Measurements from ENCODE around the gene GRK4. TPM values are rescaled to one million over a fixed set of nuclear protein-coding genes. Genes with fewer than 3 reads are reported as not detected.

GRK4 gene
- total RNA-seq, 1 experiment from 2014 or later, result 4.2 TPM

GRCh38 chr4:3039706-3040366 lies 76.5 kb downstream of the GRK4 start:
- Histone ChIP-seq H3K36me3 (ENCODE audit: control insufficient read depth in 1 of 2, insufficient read depth in 2 of 2, low read length in 2 of 2) (no peaks in the 10 kb centered on the region), H3K4me1 (ENCODE audit: control insufficient read depth in 1 of 2, insufficient read depth in 2 of 2, low read length in 2 of 2) (peaks cover 0 to 10% of the 10 kb centered on the region in 2 experiments; a peak in 2 of 4 replicates), H2AFZ (ENCODE audit: low read depth, low read length, poor library complexity, severe bottlenecking) (no peak overlapping the region), H3K9ac (ENCODE audit: low read length) (no peak overlapping the region), H3K4me2 (ENCODE audit: low read length) (no peak overlapping the region), H3K9me2 (ENCODE audit: insufficient read depth) (no peaks in the 10 kb centered on the region), H3K27ac (ENCODE audit: low read depth, low read length) (no peak overlapping the region), H3K79me2 (ENCODE audit: insufficient read depth, low read length) (no peaks in the 10 kb centered on the region), H3K9me3 (ENCODE audit: control insufficient read depth in 1 of 2, insufficient read depth in 1 of 2, low read depth in 1 of 2, low read length in 2 of 2) (no peaks in the 10 kb centered on the region), H4K20me1 (ENCODE audit: insufficient read depth) (no peaks in the 10 kb centered on the region), H3K4me3 (replicated peaks in 1 of 2; ENCODE audit: low read depth in 1 of 2, low read length in 2 of 2) (no peak overlapping the region), H3K27me3 (ENCODE audit: insufficient read depth, low read length) (no peaks in the 10 kb centered on the region)
- RAD21 ChIA-PET (ENCODE audit: low non-redundant PET in 1 of 2, low total read pairs in 2 of 2, uncharacterized antibody in 2 of 2, unreplicated experiment in 2 of 2), result no interaction called here
- no peak for DNase-seq (ENCODE audit: low read depth, low spot score)
- TF ChIP-seq EGR1 (IDR thresholded peaks at IDR 0.05; ENCODE audit: low read depth), result no peak
- TF ChIP-seq CTCF (IDR thresholded peaks at IDR 0.05 in 2 of 3, conservative IDR thresholded peaks at IDR 0.05 in 1 of 3; ENCODE audit: borderline replicate concordance in 1 of 3, insufficient read depth in 1 of 3, low read depth in 2 of 3, low read length in 2 of 3), result no peak
- no peak for ATAC-seq
- POLR2A ChIA-PET, result interaction anchor here (0.6 kb wide), 1 partner anchor 42 kb away, joined by 3 read pairs; no protein-coding TSS in a partner anchor
- CTCF ChIA-PET, result no interaction called here
- no TSS peak for BruUV-seq (replicated peaks)
- intact Hi-C loops (cut with micrococcal nuclease), result no loop called here

GRCh38 chr4:3040452-3041191 lies 77.3 kb downstream of the GRK4 start:
- no TSS peak for BruUV-seq (replicated peaks)
- intact Hi-C loops (cut with micrococcal nuclease), result no loop called here
- no peaks in the 10 kb centered on the region for H4K20me1 ChIP-seq (ENCODE audit: insufficient read depth)
- ATAC-seq (no peak), DNase-seq (ENCODE audit: low read depth, low spot score) (no peak)
- ChIA-PET POLR2A (no interaction called here), RAD21 (ENCODE audit: low non-redundant PET in 1 of 2, low total read pairs in 2 of 2, uncharacterized antibody in 2 of 2, unreplicated experiment in 2 of 2) (no interaction called here), CTCF (no interaction called here)
- no peak overlapping the region for H3K27ac ChIP-seq (ENCODE audit: low read depth, low read length)
- no peaks in the 10 kb centered on the region for H3K9me2 ChIP-seq (ENCODE audit: insufficient read depth)
- no peak overlapping the region for H3K9ac ChIP-seq (ENCODE audit: low read length)
- no peak overlapping the region for H3K4me2 ChIP-seq (ENCODE audit: low read length)
- no peaks in the 10 kb centered on the region for H3K27me3 ChIP-seq (ENCODE audit: insufficient read depth, low read length)
- H3K36me3 ChIP-seq (ENCODE audit: control insufficient read depth in 1 of 2, insufficient read depth in 2 of 2, low read length in 2 of 2), result no peaks in the 10 kb centered on the region
- no peaks in the 10 kb centered on the region for H3K79me2 ChIP-seq (ENCODE audit: insufficient read depth, low read length)
- peaks cover 0 to 10% of the 10 kb centered on the region in 2 experiments; a peak in 2 of 4 replicates for H3K4me1 ChIP-seq (ENCODE audit: control insufficient read depth in 1 of 2, insufficient read depth in 2 of 2, low read length in 2 of 2)
- no peak overlapping the region for H2AFZ ChIP-seq (ENCODE audit: low read depth, low read length, poor library complexity, severe bottlenecking)
- no peaks in the 10 kb centered on the region for H3K9me3 ChIP-seq (ENCODE audit: control insufficient read depth in 1 of 2, insufficient read depth in 1 of 2, low read depth in 1 of 2, low read length in 2 of 2)
- H3K4me3 ChIP-seq (replicated peaks in 1 of 2; ENCODE audit: low read depth in 1 of 2, low read length in 2 of 2), result no peak overlapping the region
- TF ChIP-seq POLR2AphosphoS5 (IDR thresholded peaks at IDR 0.05; ENCODE audit: low read depth, low read length) (no peak), CBX3 (IDR thresholded peaks at IDR 0.05; ENCODE audit: low read depth) (no peak), EZH2phosphoT487 (IDR thresholded peaks at IDR 0.05; ENCODE audit: borderline replicate concordance) (no peak), RAD21 (IDR thresholded peaks at IDR 0.05; ENCODE audit: low read depth) (no peak), POLR2A (IDR thresholded peaks at IDR 0.05; ENCODE audit: borderline replicate concordance, extremely low read depth, insufficient read depth, insufficient read length) (no peak), YY1 (IDR thresholded peaks at IDR 0.05; ENCODE audit: extremely low read depth, insufficient replicate concordance, low read depth, low read length) (no peak), MAX (IDR thresholded peaks at IDR 0.05) (no peak), ELF1 (IDR thresholded peaks at IDR 0.05; ENCODE audit: borderline replicate concordance, low read depth) (no peak), TCF7L2 (IDR thresholded peaks at IDR 0.05; ENCODE audit: borderline replicate concordance, extremely low read depth, insufficient read depth, insufficient read length) (no peak), JUND (IDR thresholded peaks at IDR 0.05) (no peak), FOSL1 (IDR thresholded peaks at IDR 0.05; ENCODE audit: low read depth) (no peak), ZBTB33 (IDR thresholded peaks at IDR 0.05; ENCODE audit: extremely low read depth, insufficient replicate concordance, low read length) (no peak)
